Measurements from ENCODE around the gene CFB.
"Not testable (repeated sequence)": the region's sequence is repeated elsewhere in the genome, so short reads cannot be mapped to it uniquely, and the experiment has no call there.

The CFB gene

GRCh38 chr6:31928672-31928939 lies 17.3 kb upstream of the CFB start:
- intact Hi-C loops (cut with DNase I; ENCODE audit: low total_unique reads), result no loop called here
- no peaks in the 10 kb centered on the region for H3K9me3 ChIP-seq
- no peaks in the 10 kb centered on the region for H3K4me1 ChIP-seq
- no peak overlapping the region for H3K27ac ChIP-seq
- no peak for DNase-seq
- no peak for TF ChIP-seq CTCF (IDR thresholded peaks at IDR 0.05)
- peaks cover 0 to 5% of the 10 kb centered on the region in 2 donors for H3K27me3 ChIP-seq
- no peaks in the 10 kb centered on the region for H3K36me3 ChIP-seq
- H3K4me3 ChIP-seq, result no peak overlapping the region

GRCh38 chr6:31930962-31931361 lies 14.9 kb upstream of the CFB start:
- intact Hi-C loops (cut with DNase I; ENCODE audit: low total_unique reads), result no loop called here
- TF ChIP-seq CTCF (IDR thresholded peaks at IDR 0.05), result no peak
- Histone ChIP-seq H3K4me1 (no peaks in the 10 kb centered on the region), H3K27ac (no peak overlapping the region), H3K4me3 (no peak overlapping the region), H3K27me3 (peaks cover 0 to 5% of the 10 kb centered on the region in 2 donors), H3K36me3 (no peaks in the 10 kb centered on the region), H3K9me3 (no peaks in the 10 kb centered on the region)
- no peak for DNase-seq

- H3K27ac ChIP-seq; H3K9me3 ChIP-seq; intact Hi-C loops (cut with DNase I; ENCODE audit: low total_unique reads); H3K4me3 ChIP-seq; H3K27me3 ChIP-seq; H3K4me1 ChIP-seq; DNase-seq; H3K36me3 ChIP-seq: not testable (repeated sequence)
Observed at GRCh38 chr6:31932137-31932536, 13.8 kb upstream of the CFB start.

GRCh38 chr6:31933537-31933936 lies 12.4 kb upstream of the CFB start:
- TF ChIP-seq CTCF (IDR thresholded peaks at IDR 0.05), result no peak
- Histone ChIP-seq H3K27me3 (peaks cover 0 to 5% of the 10 kb centered on the region in 2 donors), H3K9me3 (no peaks in the 10 kb centered on the region), H3K36me3 (no peaks in the 10 kb centered on the region), H3K4me1 (no peaks in the 10 kb centered on the region), H3K27ac (no peak overlapping the region), H3K4me3 (no peak overlapping the region)
- no peak for DNase-seq
- intact Hi-C loops (cut with DNase I; ENCODE audit: low total_unique reads), result no loop called here

- Histone ChIP-seq H3K36me3 (no peaks in the 10 kb centered on the region), H3K27me3 (no peaks in the 10 kb centered on the region), H3K27ac (no peak overlapping the region), H3K4me3 (no peak overlapping the region), H3K4me1 (no peaks in the 10 kb centered on the region), H3K9me3 (no peaks in the 10 kb centered on the region)
- DNase-seq, result no peak
- no peak for TF ChIP-seq CTCF (IDR thresholded peaks at IDR 0.05)
- intact Hi-C loops (cut with DNase I; ENCODE audit: low total_unique reads), result no loop called here
Observed at GRCh38 chr6:31935021-31935420, 10.9 kb upstream of the CFB start.

- intact Hi-C loops (cut with DNase I; ENCODE audit: low total_unique reads), result no loop called here
- no peak overlapping the region for H3K4me3 ChIP-seq
- no peak for TF ChIP-seq CTCF (IDR thresholded peaks at IDR 0.05)
Observed at GRCh38 chr6:31935823-31936222, 10.1 kb upstream of the CFB start.

More at GRCh38 chr6:31935823-31936222, 10.1 kb upstream of the CFB start:
- no peaks in the 10 kb centered on the region for H3K4me1 ChIP-seq
- no peaks in the 10 kb centered on the region for H3K27me3 ChIP-seq
- no peak overlapping the region for H3K27ac ChIP-seq
- no peaks in the 10 kb centered on the region for H3K9me3 ChIP-seq
- no peak for DNase-seq
- H3K36me3 ChIP-seq, result no peaks in the 10 kb centered on the region

Measured in tibial artery (tissue), 4 donors.